Muscle layer of colon (tissue), 2 donors: ENCODE measurements around the gene FNDC3B.

Experiments used
- H3K27ac ChIP-seq: one replicate; pipeline ENCODE4 v1.7.0; 2013; ENCODE audit warnings: low read depth, mild to moderate bottlenecking, low read length, moderate library complexity
- H3K27me3 ChIP-seq, 2 donors: one replicate each; pipeline ENCODE4 v1.7.0; 2013; ENCODE audit warnings: low read length in 2 of 2, mild to moderate bottlenecking in 2 of 2; ENCODE audit not compliant: insufficient read depth in 2 of 2, control insufficient read depth in 1 of 2
- H3K36me3 ChIP-seq: one replicate; pipeline ENCODE4 v1.7.0; 2013; ENCODE audit warnings: mild to moderate bottlenecking, low read length; ENCODE audit not compliant: insufficient read depth
- H3K4me1 ChIP-seq: one replicate; pipeline ENCODE4 v1.7.0; 2013; ENCODE audit warnings: mild to moderate bottlenecking, low read length; ENCODE audit not compliant: insufficient read depth
- H3K4me3 ChIP-seq, 2 donors: one replicate each; pipeline ENCODE4 v1.7.0; 2013; ENCODE audit warnings: low read length in 2 of 2, low read depth in 1 of 2, mild to moderate bottlenecking in 1 of 2, moderate library complexity in 1 of 2
- H3K9ac ChIP-seq: one replicate; pipeline ENCODE4 v1.7.0; 2013; ENCODE audit warnings: low read length
- H3K9me3 ChIP-seq: one replicate; pipeline ENCODE4 v1.7.0; 2013; ENCODE audit warnings: mild to moderate bottlenecking, low read length
- donor health status: abdominal sarcoma.
- donor health status: Adenocarcinoma of cecum.

FNDC3B gene

DNA sequence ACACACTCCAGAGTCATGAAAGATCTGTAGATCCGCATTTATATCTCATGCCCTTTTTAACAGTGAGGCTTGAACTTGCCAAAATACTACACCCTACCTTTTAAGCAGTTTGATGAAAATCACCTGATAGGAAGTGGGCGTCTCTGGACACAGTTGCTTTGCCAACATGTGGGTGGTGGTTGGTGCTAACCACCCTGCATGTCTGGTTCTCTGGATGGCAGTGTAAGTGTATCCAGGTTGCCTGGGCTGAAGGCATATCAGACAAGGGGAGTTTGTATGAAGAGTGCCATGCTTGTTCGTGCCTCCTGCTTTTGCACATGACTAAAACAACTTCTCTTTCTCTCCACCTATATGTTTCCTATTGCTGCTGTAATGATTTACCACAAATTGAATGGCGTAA, 249.3 kb downstream of the FNDC3B start:
- H3K27me3 ChIP-seq = no peaks in the 10 kb centered on the region
- peaks cover 15% of the 10 kb centered on the region for H3K4me1 ChIP-seq
- peaks cover 11% of the 10 kb centered on the region for H3K36me3 ChIP-seq
- no peak overlapping the region for H3K27ac ChIP-seq
- no peak overlapping the region for H3K4me3 ChIP-seq
- no peaks in the 10 kb centered on the region for H3K9me3 ChIP-seq
- no peak overlapping the region for H3K9ac ChIP-seq

DNA sequence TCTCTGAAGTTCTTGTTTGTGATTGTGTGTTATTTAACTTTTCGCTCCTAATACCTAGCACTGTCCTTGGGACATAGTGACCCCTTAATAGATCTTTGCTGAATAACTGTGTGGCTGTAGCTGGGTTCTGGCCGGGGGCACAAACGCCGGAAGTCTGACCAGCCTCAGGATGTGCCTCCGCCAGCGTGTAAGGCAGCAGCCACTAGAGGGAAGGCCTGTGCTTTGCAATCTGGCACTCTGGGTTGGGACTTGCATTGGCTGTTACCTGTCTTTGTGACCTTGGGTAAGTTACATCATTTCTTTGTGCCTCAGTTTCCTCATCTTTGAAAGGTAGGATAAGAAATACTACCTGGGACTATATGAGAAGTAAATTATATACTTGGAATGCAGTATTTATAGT, 250.2 kb downstream of the FNDC3B start:
- H3K36me3 ChIP-seq = peaks cover 11% of the 10 kb centered on the region
- no peaks in the 10 kb centered on the region for H3K9me3 ChIP-seq
- no peak overlapping the region for H3K9ac ChIP-seq
- H3K4me1 ChIP-seq = peaks cover 15% of the 10 kb centered on the region
- no peak overlapping the region for H3K4me3 ChIP-seq
- H3K27ac ChIP-seq = no peak overlapping the region
- no peaks in the 10 kb centered on the region for H3K27me3 ChIP-seq

DNA sequence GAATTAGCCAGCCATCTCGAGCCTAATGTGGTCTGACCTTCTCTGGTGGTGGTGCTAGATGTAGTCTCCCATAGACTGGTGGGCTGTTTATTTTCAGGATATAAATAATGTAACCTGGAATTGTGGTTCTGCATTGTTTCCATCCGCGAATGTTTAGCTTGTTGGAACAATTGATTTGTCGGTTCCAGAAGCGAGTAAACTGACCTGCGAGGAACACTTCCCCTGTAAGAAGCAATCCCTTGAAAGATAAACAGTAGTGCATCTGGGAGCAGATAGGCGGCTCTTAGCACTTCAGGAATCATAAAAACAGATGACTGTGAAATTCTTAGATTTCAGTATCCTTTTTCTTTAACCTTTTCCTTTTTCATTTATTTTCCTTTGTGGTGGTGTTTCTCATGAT, 251.1 kb downstream of the FNDC3B start:
- H3K27ac ChIP-seq = no peak overlapping the region

DNA sequence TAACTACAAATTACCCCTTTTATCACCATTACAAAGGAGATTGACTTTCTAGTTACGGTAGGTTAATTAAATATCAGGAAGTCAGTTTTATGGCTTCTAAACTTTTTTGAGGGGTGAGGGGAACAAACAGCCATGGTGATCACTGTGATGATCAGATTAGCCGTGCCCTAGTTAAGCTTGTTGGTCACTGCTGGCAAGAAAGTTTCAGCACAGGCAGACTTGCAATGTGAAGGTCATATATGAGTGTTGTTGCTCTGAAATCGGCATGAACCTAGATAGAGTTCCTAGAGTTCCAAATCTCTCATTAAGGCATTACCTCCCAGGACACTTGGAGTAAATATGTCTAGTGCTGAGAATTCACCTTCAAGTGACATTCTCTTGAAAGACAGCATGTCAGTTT, 252.3 kb downstream of the FNDC3B start:
- Histone ChIP-seq H3K9me3 (no peaks in the 10 kb centered on the region), H3K4me1 (peaks cover 15% of the 10 kb centered on the region), H3K36me3 (peaks cover 9% of the 10 kb centered on the region), H3K27me3 (no peaks in the 10 kb centered on the region), H3K27ac (no peak overlapping the region), H3K4me3 (no peak overlapping the region), H3K9ac (no peak overlapping the region)

More for the DNA sequence above, 251.1 kb downstream of the FNDC3B start:
- Histone ChIP-seq H3K9ac (no peak overlapping the region), H3K9me3 (no peaks in the 10 kb centered on the region), H3K27me3 (no peaks in the 10 kb centered on the region), H3K4me3 (no peak overlapping the region), H3K4me1 (peaks cover 15% of the 10 kb centered on the region), H3K36me3 (peaks cover 11% of the 10 kb centered on the region)

DNA sequence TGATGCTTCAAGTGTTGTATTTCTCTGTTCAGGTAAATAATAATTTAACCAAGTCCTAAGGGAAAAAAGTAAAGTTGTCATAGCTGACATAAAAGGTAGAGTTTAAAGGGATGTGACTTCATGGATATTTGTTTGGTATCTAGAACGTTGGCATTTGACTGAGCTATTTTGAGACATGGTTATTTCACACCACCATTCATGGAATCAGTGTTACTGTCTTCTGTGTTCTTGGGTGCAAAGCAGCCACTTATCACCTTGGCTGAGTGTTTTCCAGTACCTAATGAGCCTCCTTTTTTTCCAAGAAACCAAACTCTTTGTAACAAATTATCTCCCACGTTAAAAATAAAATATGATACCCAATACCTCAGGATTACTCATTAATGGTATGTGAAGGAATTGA, 253.0 kb downstream of the FNDC3B start:
- Histone ChIP-seq H3K9ac (no peak overlapping the region), H3K9me3 (no peaks in the 10 kb centered on the region), H3K4me3 (no peak overlapping the region), H3K4me1 (peaks cover 15% of the 10 kb centered on the region), H3K27ac (no peak overlapping the region), H3K36me3 (peaks cover 8% of the 10 kb centered on the region), H3K27me3 (no peaks in the 10 kb centered on the region)

DNA sequence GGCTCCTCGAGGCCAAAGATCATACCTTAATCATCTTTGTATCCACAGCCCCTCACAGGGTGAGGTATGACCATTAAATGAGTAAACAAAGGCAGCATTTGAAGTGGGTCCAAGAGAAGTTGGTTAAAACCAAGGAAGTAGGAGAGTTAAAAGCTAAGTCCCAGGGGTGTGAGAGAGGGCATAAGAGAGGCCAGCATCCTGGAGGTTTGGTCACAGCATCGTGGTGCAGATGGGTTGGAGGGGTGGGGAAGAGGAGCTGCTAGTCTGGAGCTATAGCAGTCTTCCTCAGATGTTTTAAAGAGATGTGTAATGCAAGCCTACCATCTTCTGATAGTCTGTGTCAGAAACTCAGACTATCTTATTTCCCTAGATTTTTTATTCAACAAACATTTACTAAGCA, 253.7 kb downstream of the FNDC3B start:
- no peaks in the 10 kb centered on the region for H3K9me3 ChIP-seq
- H3K9ac ChIP-seq = no peak overlapping the region
- peaks cover 15% of the 10 kb centered on the region for H3K4me1 ChIP-seq
- peaks cover 8% of the 10 kb centered on the region for H3K36me3 ChIP-seq
- no peak overlapping the region for H3K27ac ChIP-seq
- H3K4me3 ChIP-seq = no peak overlapping the region
- no peaks in the 10 kb centered on the region for H3K27me3 ChIP-seq

DNA sequence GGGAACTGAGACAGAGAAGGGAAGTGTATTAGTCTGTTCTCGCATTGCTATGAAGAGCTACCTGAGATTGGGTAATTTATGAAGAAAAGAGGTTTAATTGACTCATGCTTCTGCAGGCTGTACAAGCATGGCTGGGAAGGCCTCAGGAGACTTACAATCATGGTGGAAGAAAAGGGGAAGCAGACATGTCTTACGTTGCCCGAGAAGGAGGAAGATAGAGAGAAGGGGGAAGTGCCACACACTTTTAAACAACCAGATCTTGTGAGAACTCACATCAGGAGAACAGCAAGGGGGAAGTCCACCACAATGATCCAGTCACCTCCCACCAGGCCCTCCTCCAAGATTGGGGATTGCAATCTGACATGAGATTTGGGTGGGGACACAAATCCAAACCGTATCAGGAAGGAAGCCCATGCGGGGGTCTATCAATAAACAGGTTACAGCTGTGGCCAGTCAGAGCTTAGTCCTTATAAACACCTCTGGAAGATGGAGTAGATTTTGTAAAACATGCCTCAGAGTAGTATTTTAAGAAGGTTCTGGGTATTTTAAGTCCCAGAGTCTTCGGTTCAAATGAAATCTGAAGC, 254.9 kb downstream of the FNDC3B start:
- Histone ChIP-seq H3K27ac (no peak overlapping the region), H3K27me3 (no peaks in the 10 kb centered on the region), H3K9me3 (no peaks in the 10 kb centered on the region), H3K4me3 (no peak overlapping the region), H3K4me1 (peaks cover 13% of the 10 kb centered on the region), H3K36me3 (peaks cover 17% of the 10 kb centered on the region), H3K9ac (no peak overlapping the region)

DNA sequence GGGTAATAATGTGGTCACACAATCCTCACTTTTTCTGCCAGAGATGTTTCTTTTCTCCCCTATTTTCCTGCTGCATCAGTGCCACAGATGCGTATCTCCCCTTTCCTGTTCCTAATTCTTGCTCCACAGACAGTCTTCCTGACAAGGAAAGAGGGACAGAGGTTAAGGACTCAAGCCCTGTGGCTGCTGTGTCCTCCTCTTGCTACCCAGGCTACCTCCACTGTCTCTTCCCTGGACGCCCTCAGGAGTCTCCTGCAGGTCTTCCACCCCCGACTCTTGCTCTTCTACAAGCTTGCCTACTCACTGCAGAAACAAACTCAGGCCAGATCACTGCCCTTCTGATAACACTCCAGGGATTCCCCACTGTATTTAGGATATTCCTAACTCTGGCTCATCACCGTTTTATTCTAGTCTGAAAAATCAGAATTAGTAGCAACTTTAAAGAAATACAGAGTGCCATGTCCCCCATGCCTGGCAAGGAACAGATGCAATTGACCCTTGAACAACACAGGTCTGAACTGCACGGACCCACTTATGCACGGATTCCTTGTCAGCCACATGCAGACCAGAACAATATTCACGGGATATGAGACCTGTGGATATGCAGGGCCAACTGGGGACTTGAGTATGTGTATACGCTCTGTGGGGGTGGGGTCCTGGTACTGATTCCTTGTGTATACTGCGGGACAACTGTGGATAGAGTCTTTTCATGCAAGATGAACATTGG, 257.0 kb downstream of the FNDC3B start:
- Histone ChIP-seq H3K36me3 (peaks cover 25% of the 10 kb centered on the region), H3K9me3 (no peaks in the 10 kb centered on the region), H3K9ac (no peak overlapping the region), H3K27me3 (no peaks in the 10 kb centered on the region), H3K27ac (no peak overlapping the region), H3K4me3 (no peak overlapping the region), H3K4me1 (no peaks in the 10 kb centered on the region)

DNA sequence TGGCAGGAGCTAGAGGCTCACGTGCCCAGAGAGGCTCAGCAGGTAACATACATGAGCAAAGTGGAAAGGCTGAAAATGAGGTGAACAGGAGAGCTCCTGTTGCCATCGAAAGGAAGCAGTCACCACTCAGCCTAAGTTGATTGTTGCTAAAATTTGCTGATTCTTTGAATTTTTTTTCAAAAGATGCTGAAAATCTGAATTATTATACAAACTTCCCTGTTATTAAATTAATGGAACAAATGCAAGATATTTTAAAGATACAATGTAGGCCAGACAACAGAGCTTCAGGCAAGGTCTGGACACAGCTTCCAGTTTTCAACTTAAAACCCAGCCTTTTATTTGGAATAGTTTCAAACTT, 257.6 kb downstream of the FNDC3B start:
- H3K36me3 ChIP-seq = peaks cover 25% of the 10 kb centered on the region
- H3K27me3 ChIP-seq = no peaks in the 10 kb centered on the region
- no peak overlapping the region for H3K4me3 ChIP-seq
- no peaks in the 10 kb centered on the region for H3K4me1 ChIP-seq
- H3K9ac ChIP-seq = no peak overlapping the region
- H3K9me3 ChIP-seq = no peaks in the 10 kb centered on the region
- H3K27ac ChIP-seq = no peak overlapping the region

DNA sequence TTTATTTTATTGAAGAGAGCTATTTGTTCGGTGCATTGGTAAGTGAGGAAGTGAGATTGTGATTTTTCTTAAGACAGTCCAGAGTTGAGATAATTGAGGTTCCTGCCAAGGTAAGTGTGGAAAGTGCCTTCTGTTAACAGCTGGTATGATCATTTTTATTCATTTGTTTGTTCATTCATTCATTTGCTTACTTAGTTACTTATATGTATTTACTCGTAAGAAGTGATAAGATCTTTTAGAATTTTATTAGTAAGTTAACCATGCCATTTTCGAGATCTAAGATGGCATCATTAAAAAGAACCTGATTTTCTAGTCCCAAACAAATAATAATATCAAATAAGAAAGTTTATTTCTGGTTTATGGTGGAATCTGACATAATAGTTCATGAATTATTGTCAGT, 258.9 kb downstream of the FNDC3B start:
- Histone ChIP-seq H3K36me3 (peaks cover 25% of the 10 kb centered on the region), H3K4me1 (no peaks in the 10 kb centered on the region), H3K27ac (no peak overlapping the region), H3K27me3 (no peaks in the 10 kb centered on the region), H3K4me3 (no peak overlapping the region), H3K9ac (no peak overlapping the region), H3K9me3 (no peaks in the 10 kb centered on the region)

DNA sequence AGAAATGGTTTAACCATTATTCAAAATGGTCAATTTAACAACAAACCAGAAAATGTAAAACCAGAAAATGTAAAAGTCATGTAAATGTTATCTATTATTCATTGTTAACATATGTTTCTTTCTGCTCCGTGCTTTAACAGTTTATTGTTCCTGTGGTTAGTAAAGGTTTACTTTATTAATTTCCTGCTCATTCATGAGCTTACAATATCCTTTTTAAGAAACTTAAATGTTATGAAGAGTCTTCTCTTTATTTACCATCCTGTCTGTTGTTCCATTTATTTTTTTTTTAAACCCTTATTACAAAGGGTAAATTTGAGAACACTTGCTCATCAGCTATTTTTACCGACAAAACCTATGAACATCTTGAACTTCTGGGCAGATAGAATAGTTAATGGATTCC, 260.8 kb downstream of the FNDC3B start:
- H3K27ac ChIP-seq = no peak overlapping the region

DNA sequence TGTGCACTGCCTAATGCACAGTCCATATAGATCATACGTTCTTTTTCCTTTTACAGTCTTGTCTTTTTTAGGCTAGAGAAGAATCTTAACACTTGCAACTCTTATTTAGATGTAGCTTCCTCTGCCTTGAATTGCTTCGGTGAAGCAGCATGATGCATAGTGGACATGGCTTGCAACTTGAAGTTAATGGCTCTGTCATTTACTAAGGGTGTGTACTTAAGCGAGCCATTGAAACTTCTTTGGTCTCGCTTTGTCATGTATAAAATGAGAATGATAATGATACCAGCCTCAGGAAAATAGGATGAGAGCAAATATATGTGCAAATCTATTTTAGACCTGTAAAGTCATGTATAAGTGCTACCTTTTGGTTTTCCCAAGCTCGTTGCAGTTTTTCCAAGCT, 261.5 kb downstream of the FNDC3B start:
- H3K27ac ChIP-seq = no peak overlapping the region
- no peaks in the 10 kb centered on the region for H3K4me1 ChIP-seq
- H3K9ac ChIP-seq = no peak overlapping the region
- H3K4me3 ChIP-seq = no peak overlapping the region
- no peaks in the 10 kb centered on the region for H3K27me3 ChIP-seq
- peaks cover 24% of the 10 kb centered on the region for H3K36me3 ChIP-seq
- no peaks in the 10 kb centered on the region for H3K9me3 ChIP-seq

More for the DNA sequence above, 260.8 kb downstream of the FNDC3B start:
- no peaks in the 10 kb centered on the region for H3K27me3 ChIP-seq
- H3K9ac ChIP-seq = no peak overlapping the region
- no peaks in the 10 kb centered on the region for H3K9me3 ChIP-seq
- H3K36me3 ChIP-seq = peaks cover 25% of the 10 kb centered on the region
- H3K4me3 ChIP-seq = no peak overlapping the region
- no peaks in the 10 kb centered on the region for H3K4me1 ChIP-seq
